Liver (tissue), 3 donors: ENCODE results near the gene SMYD1.

Experiments used
- EGR1 ChIP-seq, 2 donors: IDR thresholded peaks; 2 replicates each; pipeline ENCODE4 v1.6.1; 2016 to 2018; ENCODE audit warnings: antibody characterized with exemption in 2 of 2, low read depth in 2 of 2
- TF ChIP-seq, protein P1 (sequence below): fragments of 150-350 bp; IDR thresholded peaks from 2 replicates; pipeline ENCODE4 v1.5.1; 2017; ENCODE audit warnings: improper control_type of control experiment, low read depth, low read length; ENCODE audit not compliant: missing input control
- TF ChIP-seq, protein P2 (sequence below): IDR thresholded peaks from 2 replicates; pipeline ENCODE4 v1.6.1; 2016; ENCODE audit warnings: antibody characterized with exemption
- donor health status: healthy.
- donor health status: healthy.

DNA sequence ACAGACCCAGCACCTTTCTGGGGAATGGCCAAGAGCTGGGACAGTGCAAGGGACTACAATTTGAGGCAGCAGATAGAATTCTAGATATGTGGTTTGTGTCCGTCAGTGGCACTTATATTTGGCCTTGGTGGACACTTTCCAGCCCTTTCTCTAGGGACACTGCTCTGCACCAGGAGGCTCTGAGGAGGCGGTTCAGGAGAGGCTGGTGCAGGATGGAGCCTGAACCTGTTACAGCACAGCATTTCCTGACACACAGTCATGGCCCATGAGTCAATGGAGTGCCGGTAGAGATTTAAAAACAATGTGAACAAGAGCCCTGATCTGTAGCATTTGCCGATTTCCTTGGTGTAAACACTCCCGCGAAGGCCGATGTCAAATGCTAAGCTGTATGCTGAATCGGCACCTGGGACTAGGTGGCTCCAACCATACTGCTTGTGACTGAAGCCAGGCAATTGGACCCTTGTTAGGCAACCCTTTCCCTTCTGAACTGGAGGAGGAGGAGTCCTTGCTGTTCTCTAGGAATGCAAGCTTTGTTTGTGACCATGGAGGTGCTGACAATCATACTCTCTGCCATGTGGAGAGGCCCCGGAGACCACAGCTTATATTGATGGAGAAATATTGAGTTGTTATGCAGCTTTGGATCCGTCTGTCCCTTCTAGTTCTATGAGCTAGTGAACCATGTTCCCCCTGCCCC, 48.3 kb downstream of the SMYD1 start:
- TF ChIP-seq, protein P1, sequence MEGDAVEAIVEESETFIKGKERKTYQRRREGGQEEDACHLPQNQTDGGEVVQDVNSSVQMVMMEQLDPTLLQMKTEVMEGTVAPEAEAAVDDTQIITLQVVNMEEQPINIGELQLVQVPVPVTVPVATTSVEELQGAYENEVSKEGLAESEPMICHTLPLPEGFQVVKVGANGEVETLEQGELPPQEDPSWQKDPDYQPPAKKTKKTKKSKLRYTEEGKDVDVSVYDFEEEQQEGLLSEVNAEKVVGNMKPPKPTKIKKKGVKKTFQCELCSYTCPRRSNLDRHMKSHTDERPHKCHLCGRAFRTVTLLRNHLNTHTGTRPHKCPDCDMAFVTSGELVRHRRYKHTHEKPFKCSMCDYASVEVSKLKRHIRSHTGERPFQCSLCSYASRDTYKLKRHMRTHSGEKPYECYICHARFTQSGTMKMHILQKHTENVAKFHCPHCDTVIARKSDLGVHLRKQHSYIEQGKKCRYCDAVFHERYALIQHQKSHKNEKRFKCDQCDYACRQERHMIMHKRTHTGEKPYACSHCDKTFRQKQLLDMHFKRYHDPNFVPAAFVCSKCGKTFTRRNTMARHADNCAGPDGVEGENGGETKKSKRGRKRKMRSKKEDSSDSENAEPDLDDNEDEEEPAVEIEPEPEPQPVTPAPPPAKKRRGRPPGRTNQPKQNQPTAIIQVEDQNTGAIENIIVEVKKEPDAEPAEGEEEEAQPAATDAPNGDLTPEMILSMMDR = no peak
- TF ChIP-seq, protein P2, sequence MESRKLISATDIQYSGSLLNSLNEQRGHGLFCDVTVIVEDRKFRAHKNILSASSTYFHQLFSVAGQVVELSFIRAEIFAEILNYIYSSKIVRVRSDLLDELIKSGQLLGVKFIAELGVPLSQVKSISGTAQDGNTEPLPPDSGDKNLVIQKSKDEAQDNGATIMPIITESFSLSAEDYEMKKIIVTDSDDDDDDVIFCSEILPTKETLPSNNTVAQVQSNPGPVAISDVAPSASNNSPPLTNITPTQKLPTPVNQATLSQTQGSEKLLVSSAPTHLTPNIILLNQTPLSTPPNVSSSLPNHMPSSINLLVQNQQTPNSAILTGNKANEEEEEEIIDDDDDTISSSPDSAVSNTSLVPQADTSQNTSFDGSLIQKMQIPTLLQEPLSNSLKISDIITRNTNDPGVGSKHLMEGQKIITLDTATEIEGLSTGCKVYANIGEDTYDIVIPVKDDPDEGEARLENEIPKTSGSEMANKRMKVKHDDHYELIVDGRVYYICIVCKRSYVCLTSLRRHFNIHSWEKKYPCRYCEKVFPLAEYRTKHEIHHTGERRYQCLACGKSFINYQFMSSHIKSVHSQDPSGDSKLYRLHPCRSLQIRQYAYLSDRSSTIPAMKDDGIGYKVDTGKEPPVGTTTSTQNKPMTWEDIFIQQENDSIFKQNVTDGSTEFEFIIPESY = no peak
- no peak for TF ChIP-seq EGR1 (IDR thresholded peaks at IDR 0.05; ENCODE audit: low read depth in 2 of 2)
